Measurements from ENCODE around the gene SUGCT. TPM values are rescaled to one million over a fixed set of nuclear protein-coding genes. Genes with fewer than 3 reads are reported as not detected.

SUGCT gene
- total RNA-seq, 1 donor, result 0.81 TPM

GRCh38 chr7:40755438-40755837, 620.6 kb downstream of the SUGCT start:
- no peak for DNase-seq (ENCODE audit: low read depth in 2 of 3, low spot score in 2 of 3)

- no peak for DNase-seq (ENCODE audit: low read depth in 2 of 3, low spot score in 2 of 3)
Measured at GRCh38 chr7:40757109-40757508, 622.3 kb downstream of the SUGCT start.

GRCh38 chr7:40758590-40758989, 623.8 kb downstream of the SUGCT start:
- peak in 2 of 3 donors; percentile 11 to 61 for DNase-seq (ENCODE audit: low read depth in 2 of 3, low spot score in 2 of 3)

- no peak for DNase-seq (ENCODE audit: low read depth in 2 of 3, low spot score in 2 of 3)
Measured at GRCh38 chr7:40760293-40760964, 625.6 kb downstream of the SUGCT start.

GRCh38 chr7:40760987-40761386, 626.2 kb downstream of the SUGCT start:
- DNase-seq (ENCODE audit: low read depth in 2 of 3, low spot score in 2 of 3), result no peak

- no peak for DNase-seq (ENCODE audit: low read depth in 2 of 3, low spot score in 2 of 3)
Measured at GRCh38 chr7:40761762-40762560, 627.2 kb downstream of the SUGCT start.

- no peak for DNase-seq (ENCODE audit: low read depth in 2 of 3, low spot score in 2 of 3)
Measured at GRCh38 chr7:40763319-40764287, 628.8 kb downstream of the SUGCT start.

GRCh38 chr7:40765639-40766038, 630.8 kb downstream of the SUGCT start:
- peak in 2 of 3 donors; percentile 13 to 67 for DNase-seq (ENCODE audit: low read depth in 2 of 3, low spot score in 2 of 3)

- no peak for DNase-seq (ENCODE audit: low read depth in 2 of 3, low spot score in 2 of 3)
Measured at GRCh38 chr7:40772096-40772495, 637.3 kb downstream of the SUGCT start.

- DNase-seq (ENCODE audit: low read depth in 2 of 3, low spot score in 2 of 3), result no peak
Measured at GRCh38 chr7:40773656-40774055, 638.9 kb downstream of the SUGCT start.

- DNase-seq (ENCODE audit: low read depth in 2 of 3, low spot score in 2 of 3), result no peak
Measured at GRCh38 chr7:40775877-40776276, 641.1 kb downstream of the SUGCT start.

GRCh38 chr7:40777730-40778312, 643.0 kb downstream of the SUGCT start:
- no peak for DNase-seq (ENCODE audit: low read depth in 2 of 3, low spot score in 2 of 3)

GRCh38 chr7:40780460-40780859, 645.7 kb downstream of the SUGCT start:
- DNase-seq (ENCODE audit: low read depth in 2 of 3, low spot score in 2 of 3), result no peak

- DNase-seq (ENCODE audit: low read depth in 2 of 3, low spot score in 2 of 3), result no peak
Measured at GRCh38 chr7:40782836-40783235, 648.0 kb downstream of the SUGCT start.

- no peak for DNase-seq (ENCODE audit: low read depth in 2 of 3, low spot score in 2 of 3)
Measured at GRCh38 chr7:40784176-40784575, 649.4 kb downstream of the SUGCT start.

GRCh38 chr7:40786909-40787308, 652.1 kb downstream of the SUGCT start:
- DNase-seq (ENCODE audit: low read depth in 2 of 3, low spot score in 2 of 3), result no peak

- no peak for DNase-seq (ENCODE audit: low read depth in 2 of 3, low spot score in 2 of 3)
Measured at GRCh38 chr7:40793132-40793531, 658.3 kb downstream of the SUGCT start.

GRCh38 chr7:40795607-40796006, 660.8 kb downstream of the SUGCT start:
- DNase-seq (ENCODE audit: low read depth in 2 of 3, low spot score in 2 of 3), result no peak

- DNase-seq (ENCODE audit: low read depth in 2 of 3, low spot score in 2 of 3), result no peak
Measured at GRCh38 chr7:40796723-40797122, 661.9 kb downstream of the SUGCT start.

- no peak for DNase-seq (ENCODE audit: low read depth in 2 of 3, low spot score in 2 of 3)
Measured at GRCh38 chr7:40798613-40799012, 663.8 kb downstream of the SUGCT start.
